ENCODE data around the gene OR5K2.

The OR5K2 gene

GRCh38 chr3:98525494-98525893 lies 28.0 kb downstream of the OR5K2 start:
- DNase-seq = peak; percentile 19

- no peak for DNase-seq
Observed at GRCh38 chr3:98528474-98529346, 31.2 kb downstream of the OR5K2 start.

GRCh38 chr3:98529856-98530459 lies 32.5 kb downstream of the OR5K2 start:
- DNase-seq = no peak

GRCh38 chr3:98530676-98531075 lies 33.2 kb downstream of the OR5K2 start:
- DNase-seq = no peak

GRCh38 chr3:98531622-98532274 lies 34.3 kb downstream of the OR5K2 start, which contains the start of gene GPR15:
TSS of gene GPR15 (plus strand) at chr3:98531978. CDS start at chr3:98532034, 56 bp downstream.
- peak; percentile 31 for DNase-seq

GRCh38 chr3:98532275-98532637 lies 34.8 kb downstream of the OR5K2 start:
- DNase-seq = no peak

GRCh38 chr3:98532709-98533571 lies 35.5 kb downstream of the OR5K2 start:
- DNase-seq = no peak

GRCh38 chr3:98534168-98534567 lies 36.7 kb downstream of the OR5K2 start:
- peak; percentile 21 for DNase-seq

GRCh38 chr3:98534734-98535133 lies 37.3 kb downstream of the OR5K2 start:
- DNase-seq = no peak

GRCh38 chr3:98536456-98537017 lies 39.1 kb downstream of the OR5K2 start:
- DNase-seq = peak; percentile 43

GRCh38 chr3:98540346-98540745 lies 42.9 kb downstream of the OR5K2 start:
- peak; percentile 63 for DNase-seq

GRCh38 chr3:98541695-98542094 lies 44.2 kb downstream of the OR5K2 start:
- DNase-seq = no peak

- DNase-seq = no peak
Observed at GRCh38 chr3:98542623-98543022, 45.1 kb downstream of the OR5K2 start.

GRCh38 chr3:98545940-98546339 lies 48.5 kb downstream of the OR5K2 start:
- DNase-seq = peak; percentile 65
